DMS 273 (cell line): ENCODE data around the gene PDE8B.

Experiments
- DNase-seq: peaks from one replicate; lab custom pipeline; 2025; ENCODE audit not compliant: unreplicated experiment; lab: John Stamatoyannopoulos, UW

Gene PDE8B

GRCh38 chr5:77394064-77394715, 183.7 kb downstream of the PDE8B start:
- DNase-seq = no peak

GRCh38 chr5:77396017-77396416, 185.5 kb downstream of the PDE8B start:
- peak; percentile 62 for DNase-seq

- DNase-seq = peak; percentile 10
These were observed 187.3 kb downstream of the PDE8B start for GRCh38 chr5:77397686-77398292.

- DNase-seq = no peak
These were observed 188.0 kb downstream of the PDE8B start for GRCh38 chr5:77398458-77398857.

GRCh38 chr5:77398896-77399295, 188.4 kb downstream of the PDE8B start:
- no peak for DNase-seq

GRCh38 chr5:77400645-77401044, 190.2 kb downstream of the PDE8B start:
- no peak for DNase-seq

- no peak for DNase-seq
These were observed 192.3 kb downstream of the PDE8B start for GRCh38 chr5:77402796-77403195.

- no peak for DNase-seq
These were observed 196.7 kb downstream of the PDE8B start for GRCh38 chr5:77407152-77407551.

- DNase-seq = peak; percentile 16
These were observed 199.6 kb downstream of the PDE8B start for GRCh38 chr5:77409870-77410621.

- DNase-seq = no peak
These were observed 202.6 kb downstream of the PDE8B start for GRCh38 chr5:77413049-77413448.

- no peak for DNase-seq
These were observed 207.7 kb downstream of the PDE8B start for GRCh38 chr5:77418162-77418561.

GRCh38 chr5:77418601-77419581, 208.4 kb downstream of the PDE8B start:
- DNase-seq = no peak

- DNase-seq = no peak
These were observed 209.4 kb downstream of the PDE8B start for GRCh38 chr5:77419644-77420582.

- no peak for DNase-seq
These were observed 210.5 kb downstream of the PDE8B start for GRCh38 chr5:77420940-77421339.

GRCh38 chr5:77423022-77423750, 212.7 kb downstream of the PDE8B start:
- no peak for DNase-seq

GRCh38 chr5:77424921-77425320, 214.4 kb downstream of the PDE8B start:
- no peak for DNase-seq

- no peak for DNase-seq
These were observed 214.9 kb downstream of the PDE8B start for GRCh38 chr5:77425420-77425819.

- no peak for DNase-seq
These were observed 215.6 kb downstream of the PDE8B start for GRCh38 chr5:77425998-77426659.

GRCh38 chr5:77426670-77427069, 216.2 kb downstream of the PDE8B start:
- DNase-seq = no peak
